GM23338 (cell line): ENCODE results near the gene GTF2H4. TPM values are rescaled to one million over a fixed set of nuclear protein-coding genes. Genes with fewer than 3 reads are reported as not detected.
"Not testable (repeated sequence)": the region's sequence is repeated elsewhere in the genome, so short reads cannot be mapped to it uniquely, and the experiment has no call there.

Experiments
- ATAC-seq: fragments of 200-7000 bp; cut with Tn5 transposase; 3 replicates; pipeline ENCODE4 v1.9.1; 2020
- DNase-seq: peaks from one replicate; pipeline ENCODE4 v3.0.0-alpha.2; 2015; ENCODE audit warnings: low spot score
- H2AFZ ChIP-seq: fragments of 200-600 bp; sonication (generic); 2 replicates; pipeline ENCODE4 v1.8.0; 2016; ENCODE audit warnings: antibody characterized with exemption, mild to moderate bottlenecking, moderate library complexity
- H3F3A ChIP-seq: fragments of 200-600 bp; sonication (generic); replicated peaks from 2 replicates; pipeline ENCODE4 v1.8.0; 2017; ENCODE audit warnings: antibody characterized with exemption, mixed run types, low read depth
- H3K27ac ChIP-seq: fragments of 200-600 bp; sonication (generic); 2 replicates; pipeline ENCODE4 v1.6.1; 2016; ENCODE audit warnings: low read depth
- H3K27me3 ChIP-seq: fragments of 200-600 bp; sonication (generic); 2 replicates; pipeline ENCODE4 v1.8.0; 2016; ENCODE audit warnings: mild to moderate bottlenecking, mixed run types, moderate library complexity; ENCODE audit not compliant: insufficient read depth
- H3K36me3 ChIP-seq: fragments of 200-600 bp; sonication (generic); 2 replicates; pipeline ENCODE4 v1.8.0; 2016; ENCODE audit warnings: mild to moderate bottlenecking; ENCODE audit not compliant: insufficient read depth
- H3K4me1 ChIP-seq: fragments of 200-600 bp; sonication (generic); 2 replicates; pipeline ENCODE4 v1.8.0; 2016; ENCODE audit warnings: mild to moderate bottlenecking, moderate library complexity; ENCODE audit not compliant: insufficient read depth
- H3K4me2 ChIP-seq: fragments of 200-600 bp; sonication (generic); 2 replicates; pipeline ENCODE4 v1.7.1; 2017; ENCODE audit warnings: mixed run types
- H3K4me3 ChIP-seq: fragments of 200-600 bp; sonication (generic); 2 replicates; pipeline ENCODE4 v1.6.1; 2016; ENCODE audit warnings: mixed run types
- H3K79me2 ChIP-seq: fragments of 200-600 bp; sonication (generic); replicated peaks from 2 replicates; pipeline ENCODE4 v1.8.0; 2017; ENCODE audit warnings: mild to moderate bottlenecking; ENCODE audit not compliant: insufficient read depth
- H3K9me2 ChIP-seq: fragments of 200-600 bp; sonication (generic); 2 replicates; pipeline ENCODE4 v1.8.0; 2017; ENCODE audit not compliant: insufficient read depth
- H4K20me1 ChIP-seq: fragments of 200-600 bp; sonication (generic); replicated peaks from 2 replicates; pipeline ENCODE4 v1.8.0; 2017; ENCODE audit warnings: mild to moderate bottlenecking; ENCODE audit not compliant: insufficient read depth
- H3K27ac Mint-ChIP-seq: 2 replicates; pipeline ENCODE4 v1.8.0; 2020; ENCODE audit warnings: inconsistent platforms, mild to moderate bottlenecking, moderate library complexity, mixed read lengths
- H3K27me3 Mint-ChIP-seq: 3 replicates; pipeline ENCODE4 v1.8.0; 2022; ENCODE audit warnings: low read depth, mild to moderate bottlenecking, moderate library complexity, mixed read lengths, inconsistent platforms; ENCODE audit not compliant: insufficient read depth, poor library complexity
- H3K36me3 Mint-ChIP-seq: 3 replicates; pipeline ENCODE4 v1.8.0; 2021; ENCODE audit warnings: low read depth, mild to moderate bottlenecking, inconsistent platforms, moderate library complexity, mixed read lengths
- H3K4me1 Mint-ChIP-seq: 3 replicates; pipeline ENCODE4 v1.8.0; 2020; ENCODE audit warnings: mild to moderate bottlenecking, inconsistent platforms, mixed read lengths
- H3K4me3 Mint-ChIP-seq: 3 replicates; pipeline ENCODE4 v1.8.0; 2021; ENCODE audit warnings: moderate library complexity, mild to moderate bottlenecking, inconsistent platforms, mixed read lengths
- H3K9me3 Mint-ChIP-seq: 3 replicates; pipeline ENCODE4 v1.8.0; 2020; ENCODE audit warnings: moderate library complexity, mild to moderate bottlenecking, inconsistent platforms, mixed read lengths
- CREB1 ChIP-seq: fragments of 250-450 bp; sonication (Bioruptor Pico); IDR thresholded peaks from 2 replicates; pipeline ENCODE4 v1.5.0; 2020; ENCODE audit warnings: low read depth, mild to moderate bottlenecking, moderate library complexity
- ETS1 ChIP-seq: IDR thresholded peaks from 2 replicates; pipeline ENCODE4 v1.6.1; 2016; ENCODE audit warnings: antibody characterized with exemption
- EZH2phosphoT487 ChIP-seq: fragments of 200-600 bp; sonication (generic); IDR thresholded peaks from one replicate; pipeline ENCODE4 v1.8.1; 2018; ENCODE audit warnings: antibody characterized with exemption; ENCODE audit not compliant: unreplicated experiment
- POLR2AphosphoS5 ChIP-seq: IDR thresholded peaks from 2 replicates; pipeline ENCODE4 v1.6.1; 2016; ENCODE audit warnings: antibody characterized with exemption, low read depth
- STAT1 ChIP-seq: IDR thresholded peaks from one replicate; pipeline ENCODE4 v1.6.1; 2016; ENCODE audit warnings: antibody characterized with exemption; ENCODE audit not compliant: unreplicated experiment
- ZNF114 ChIP-seq: fragments of 250-450 bp; sonication (Bioruptor Pico); IDR thresholded peaks from 2 replicates; pipeline ENCODE4 v1.5.0; 2020; ENCODE audit warnings: mild to moderate bottlenecking, moderate library complexity
- ZNF331 ChIP-seq: fragments of 250-450 bp; sonication (Bioruptor Pico); IDR thresholded peaks from 2 replicates; pipeline ENCODE4 v1.5.0; 2020; ENCODE audit warnings: low read depth, mild to moderate bottlenecking, moderate library complexity
- long read RNA-seq: library from polyadenylated mRNA; unstranded; transcript quantifications from one replicate; pipeline ENCODE4 v2.0.0, GENCODE V29; 2020; ENCODE audit not compliant: unreplicated experiment
- polyA plus RNA-seq: library from polyadenylated mRNA; unstranded; fragments of >200 nt; fragmentation: Nextera tagmentation; extraction: Ambion mirVana; gene quantifications from 2 replicates; pipeline ENCODE4 v1.2.1, GENCODE V29; 2016
- total RNA-seq: library from RNA; depleted of rRNA; stranded (reverse); fragments of >200 nt; shearing (Covaris generic); gene quantifications from 2 replicates; pipeline ENCODE4 v1.2.3, GENCODE V29; 2014; rRNA removed

The GTF2H4 gene
- total RNA-seq (32.6 and 46.5 TPM in 2 replicates), polyA plus RNA-seq (14.1 and 14.8 TPM in 2 replicates)
- long read RNA-seq, partial matches to known transcripts: 1 of 2 reads
- long read RNA-seq, other reads (novel, unspliced or antisense): 0 of 2 reads

DNA sequence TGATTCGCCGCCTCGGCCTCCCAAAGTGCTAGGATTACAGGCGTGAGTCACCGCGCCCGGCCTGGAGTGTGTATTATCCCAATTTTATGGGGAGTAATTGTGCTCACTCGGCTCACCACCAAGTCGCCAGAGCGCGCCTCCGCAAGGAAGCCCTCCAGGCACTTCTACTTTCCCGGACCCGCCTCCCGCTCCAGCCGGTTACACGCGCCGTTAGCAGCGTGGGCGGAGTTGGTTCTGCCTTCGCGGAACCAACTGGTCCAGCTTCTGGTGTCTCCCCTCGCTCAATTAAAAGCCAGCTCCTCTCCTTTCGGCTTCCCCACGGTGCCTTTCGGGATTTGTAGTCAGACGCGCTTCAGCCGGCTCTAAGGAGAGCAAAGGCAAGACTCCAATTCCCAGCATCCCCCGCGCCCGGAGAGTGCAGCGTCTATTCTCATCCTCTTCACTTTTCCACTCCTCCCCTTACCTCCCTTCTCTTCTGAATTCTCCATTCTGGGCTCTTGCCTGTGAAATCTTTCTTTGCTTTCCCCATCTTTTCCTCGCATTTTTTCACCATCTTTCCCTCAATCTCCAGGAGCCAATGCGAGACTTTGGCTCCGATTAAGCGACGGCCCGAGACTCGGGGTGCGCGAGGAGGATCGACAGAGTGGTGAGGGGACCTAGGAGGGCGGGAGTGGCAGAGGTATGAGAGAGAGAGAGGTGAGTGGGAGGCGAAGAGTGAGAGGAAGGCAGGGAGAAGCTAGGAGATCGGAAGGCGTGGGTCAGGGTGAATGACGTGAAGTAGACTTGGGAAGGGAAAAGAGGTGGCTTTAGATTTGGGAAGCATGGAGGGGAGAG is at the start of gene GTF2H4:
GTF2H4 (plus strand) TSS at position 450 of the 834 bp plus-strand sequence.
- Mint-ChIP-seq H3K27ac (peak within 1 kb of the TSS; percentile 79), H3K27me3 (peaks cover 8% of the 10 kb centered on the region), H3K9me3 (no peaks in the 10 kb centered on the region), H3K4me3 (peak within 1 kb of the TSS; percentile 99), H3K4me1 (peaks cover 14% of the 10 kb centered on the region), H3K36me3 (peaks cover 29% of the 10 kb centered on the region)
- DNase-seq (peak; percentile 100), ATAC-seq (peak; percentile 98)
- Histone ChIP-seq H3K4me2 (peak within 1 kb of the TSS; percentile 85), H3K4me1 (no peaks in the 10 kb centered on the region), H3K27ac (no peak within 1 kb of the TSS; the same call in 1 of the 2 replicates), H3K4me3 (peak within 1 kb of the TSS; percentile 94), H3K27me3 (no peaks in the 10 kb centered on the region), H2AFZ (peak within 1 kb of the TSS; percentile 88), H3K36me3 (peaks cover 7% of the 10 kb centered on the region; the same call in 1 of the 2 replicates), H3K9me2 (no peaks in the 10 kb centered on the region), H4K20me1 (no peaks in the 10 kb centered on the region; the same call in 1 of the 2 replicates), H3F3A (0 out of 2 replicates have a peak, but pooled peaks cover 9% of the 10 kb centered on the region), H3K79me2 (peaks cover 10% of the 10 kb centered on the region)
- peak; percentile 72 for TF ChIP-seq CREB1 (CRISPR knock-in tag)
- TF ChIP-seq POLR2AphosphoS5: peak; percentile 86
- no peak for TF ChIP-seq STAT1
- TF ChIP-seq ZNF331 (CRISPR knock-in tag): no peak
- TF ChIP-seq EZH2phosphoT487: no peak
- TF ChIP-seq ZNF114 (CRISPR knock-in tag): peak; percentile 76; the same call in 1 of the 2 replicates
- TF ChIP-seq ETS1: peak; percentile 94

DNA sequence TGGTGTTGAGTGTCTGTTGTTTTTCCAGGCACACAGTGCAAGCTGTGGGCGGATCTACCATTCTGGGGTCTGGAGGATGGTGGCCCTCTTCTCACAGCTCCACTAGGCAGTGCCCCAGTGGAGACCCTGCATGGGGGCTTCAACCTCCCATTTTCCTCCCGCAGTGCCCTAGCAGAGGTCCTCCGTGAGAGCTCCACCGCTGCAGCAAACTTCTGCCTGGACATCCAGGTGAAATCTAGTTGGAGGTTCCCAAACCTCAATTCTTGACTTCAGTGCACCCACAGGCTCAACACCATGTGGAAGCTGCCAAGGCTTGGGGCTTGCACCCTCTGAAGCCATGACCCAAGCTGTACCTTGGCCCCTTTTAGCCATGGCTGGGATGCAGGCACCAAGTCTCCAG is 48.3 kb upstream of the GTF2H4 start:
- H3K4me2 ChIP-seq, H3K79me2 ChIP-seq, H3K4me3 ChIP-seq, H3K27me3 Mint-ChIP-seq, H3K27me3 ChIP-seq, H3K27ac ChIP-seq, H3K27ac Mint-ChIP-seq, ATAC-seq, H2AFZ ChIP-seq, H3K36me3 ChIP-seq, H4K20me1 ChIP-seq, DNase-seq, H3K4me1 Mint-ChIP-seq, H3F3A ChIP-seq, H3K4me3 Mint-ChIP-seq, H3K4me1 ChIP-seq: not testable (repeated sequence)
- peaks cover 38% of the 10 kb centered on the region for H3K9me3 Mint-ChIP-seq
- H3K36me3 Mint-ChIP-seq: peaks cover 33% of the 10 kb centered on the region
- H3K9me2 ChIP-seq: peaks cover 10% of the 10 kb centered on the region; the same call in 1 of the 2 replicates
